HepG2 (cell line): Measurements from ENCODE around the gene GPD1. TPM values are rescaled to one million over a fixed set of nuclear protein-coding genes. Genes with fewer than 3 reads are reported as not detected.

Source experiments
- ATAC-seq: fragments of 200-7000 bp; cut with Tn5 transposase; 3 replicates; pipeline ENCODE4 v1.9.1; 2020; ENCODE audit warnings: mild to moderate bottlenecking, moderate library complexity
- BruUV-seq: library from RNA; stranded (reverse); fragments of 400-500 nt; replicated peaks from 2 replicates; lab custom pipeline; 2021; lab: Mats Ljungman, UMichigan
- CTCF ChIA-PET: fragments of 300-600 bp; formaldehyde crosslinking; extraction: SDS; loops from one replicate; lab custom pipeline; 2021; ENCODE audit warnings: low total read pairs, inconsistent platforms, low intra/inter-chr PET ratio; lab: Yijun Ruan, JAX
- POLR2A ChIA-PET: fragments of 350-600 bp; sonication (Branson Sonifier 250); formaldehyde crosslinking; loops from one replicate; lab custom pipeline; 2020; ENCODE audit warnings: antibody characterized with exemption, inconsistent platforms; lab: Yijun Ruan, JAX
- DNase-seq: peaks from one replicate; pipeline ENCODE4 v3.0.0-alpha.2; 2015; ENCODE audit warnings: low spot score
- FAIRE-seq: peaks from 3 replicates; lab custom pipeline; 2011; peaks lifted over from hg19 to GRCh38; lab: Jason Lieb, UNC
- H2AFZ ChIP-seq: one replicate; pipeline ENCODE4 v1.6.1; 2011; ENCODE audit warnings: low read length, inconsistent platforms
- H3K27ac ChIP-seq: fragments of 300-600 bp; 3 replicates; pipeline ENCODE4 v1.8.0; 2011; ENCODE audit warnings: mixed run types, mild to moderate bottlenecking, mixed read lengths, low read length, inconsistent platforms; ENCODE audit not compliant: insufficient read depth; ENCODE audit errors: extremely low read length
- H3K27me3 ChIP-seq, 2 experiments: fragments of 200-600 bp in 1 of 2; 2 replicates in 1 of 2; 3 replicates in 1 of 2; pipeline versions ENCODE4 v1.6.0 to v1.8.0; 2011; ENCODE audit warnings: low read length in 2 of 2, mild to moderate bottlenecking in 2 of 2, moderate library complexity in 2 of 2, inconsistent platforms in 1 of 2; ENCODE audit not compliant: insufficient read depth in 2 of 2, control insufficient read depth in 1 of 2
- H3K36me3 ChIP-seq, 2 experiments: fragments of 200-600 bp in 1 of 2; replicated peaks in 1 of 2; 2 replicates in 1 of 2; 3 replicates in 1 of 2; pipeline versions ENCODE4 v1.5.1 to v1.8.0; 2011; ENCODE audit warnings: low read length in 2 of 2, inconsistent platforms in 1 of 2; ENCODE audit not compliant: insufficient read depth in 2 of 2, control insufficient read depth in 1 of 2
- H3K4me1 ChIP-seq: 2 replicates; pipeline ENCODE4 v1.5.1; 2012; ENCODE audit warnings: low read length, inconsistent platforms; ENCODE audit not compliant: insufficient read depth
- H3K4me2 ChIP-seq: 2 replicates; pipeline ENCODE4 v1.6.0; 2011; ENCODE audit warnings: low read depth, low read length, inconsistent platforms
- H3K4me3 ChIP-seq, 3 experiments: fragments of 200-600 bp in 1 of 3; sonication (generic), shearing (Covaris generic) in 1 of 3; replicated peaks in 1 of 3; 2 replicates each; pipeline ENCODE4 v1.5.1; 2011 to 2016; ENCODE audit warnings: low read length in 3 of 3, inconsistent platforms in 2 of 3, low read depth in 2 of 3, mild to moderate bottlenecking in 2 of 3, control low read depth in 1 of 3, mixed read lengths in 1 of 3; ENCODE audit not compliant: insufficient read depth in 1 of 3
- H3K79me2 ChIP-seq: one replicate; pipeline ENCODE4 v1.6.1; 2011; ENCODE audit warnings: low read length, inconsistent platforms; ENCODE audit not compliant: insufficient read depth
- H3K9ac ChIP-seq: 2 replicates; pipeline ENCODE4 v1.6.0; 2011; ENCODE audit warnings: mild to moderate bottlenecking, low read depth, low read length, inconsistent platforms; ENCODE audit not compliant: insufficient read depth
- H3K9me3 ChIP-seq: 2 replicates; pipeline ENCODE4 v1.5.1; 2012; ENCODE audit warnings: mild to moderate bottlenecking, low read length
- H4K20me1 ChIP-seq: 2 replicates; pipeline ENCODE4 v1.6.0; 2011; ENCODE audit warnings: inconsistent platforms, mild to moderate bottlenecking, low read length, moderate library complexity; ENCODE audit not compliant: insufficient read depth
- CCDC6 ChIP-seq: sonication (generic); formaldehyde crosslinking; IDR thresholded peaks from 2 replicates; pipeline ENCODE4 v1.8.1; 2022; ENCODE audit warnings: mild to moderate bottlenecking, missing genetic modification reagents, moderate library complexity
- HOXA5 ChIP-seq: sonication (generic); formaldehyde crosslinking; IDR thresholded peaks from 2 replicates; pipeline ENCODE4 v1.4.0; 2020; ENCODE audit warnings: missing genetic modification reagents
- MAF1 ChIP-seq: sonication (generic); formaldehyde crosslinking; IDR thresholded peaks from 2 replicates; pipeline ENCODE4 v1.5.0; 2020; ENCODE audit warnings: missing genetic modification reagents, borderline replicate concordance
- PHF20 ChIP-seq: sonication (generic); formaldehyde crosslinking; IDR thresholded peaks from 2 replicates; pipeline ENCODE4 v1.5.0; 2020; ENCODE audit warnings: mild to moderate bottlenecking, missing genetic modification reagents
- PLRG1 ChIP-seq: fragments of 450-650 bp; conservative IDR thresholded peaks from 2 replicates; pipeline ENCODE4 v1.6.1; 2016
- RARA ChIP-seq: IDR thresholded peaks from 2 replicates; pipeline ENCODE4 v1.6.1; 2016; ENCODE audit warnings: missing genetic modification reagents, missing compliant biosample characterization
- SRSF1 ChIP-seq: fragments of 200-400 bp; formaldehyde crosslinking; optimal IDR thresholded peaks from 2 replicates; pipeline ENCODE3; 2017; ENCODE audit warnings: mild to moderate bottlenecking, low read depth, low read length, moderate library complexity
- YEATS2 ChIP-seq: sonication (generic); formaldehyde crosslinking; IDR thresholded peaks from 2 replicates; pipeline ENCODE4 v1.4.0; 2020; ENCODE audit warnings: missing genetic modification reagents, borderline replicate concordance
- ZNF780A ChIP-seq: sonication (generic); formaldehyde crosslinking; IDR thresholded peaks from 2 replicates; pipeline ENCODE4 v1.8.0; 2022; ENCODE audit warnings: mild to moderate bottlenecking, missing genetic modification reagents, moderate library complexity
- ZNF83 ChIP-seq: sonication (generic); formaldehyde crosslinking; IDR thresholded peaks from 2 replicates; pipeline ENCODE4 v1.4.0; 2020; ENCODE audit warnings: missing genetic modification reagents, mild to moderate bottlenecking, borderline replicate concordance
- WGBS: methylation state at CpG from one replicate; pipeline ENCODE4 v1.1.6; 2017; ENCODE audit warnings: low lambda C conversion rate; 5-methylcytosine and 5-hydroxymethylcytosine counted together
- in situ Hi-C: cut with HindIII; loops from 2 replicates; pipeline ENCODE4 v1.10.0; 2017; ENCODE audit warnings: low pct_unique_long_range_greater_than_20kb; ENCODE audit not compliant: extremely low pct_ligation_motif_present
- intact Hi-C: fragments of 100-400 bp; cut with micrococcal nuclease; formaldehyde crosslinking; loops from one replicate; pipeline ENCODE4 v1.10.0; 2022; ENCODE audit not compliant: unreplicated experiment
- polyA plus RNA-seq, 8 experiments: library from polyadenylated mRNA; depleted of rRNA in 3 of 8; stranded (reverse) in 7 of 8; unstranded in 1 of 8; fragments of >200 nt; fragmentation: Illumina TruSeq in 4 of 8; extraction: Trizol in 4 of 8; gene quantifications; 2 replicates each; pipeline versions ENCODE4 v1.2.1 to v1.2.3, GENCODE V29; 2011 to 2016; ENCODE audit warnings: low read depth in 4 of 8, missing spikeins in 1 of 8, mixed read lengths in 1 of 8; ENCODE audit not compliant: insufficient read depth in 1 of 8
- total RNA-seq, 5 experiments: library from RNA; depleted of rRNA; stranded (reverse); fragments of >200 nt; fragmentation: Illumina TruSeq; extraction: Trizol; gene quantifications; 2 replicates each; pipeline ENCODE4 v1.2.3, GENCODE V29; 2016; ENCODE audit warnings: low read depth in 1 of 5
- TF ChIP-seq, protein P1 (sequence below): sonication (generic); formaldehyde crosslinking; conservative IDR thresholded peaks from 2 replicates; pipeline ENCODE4 v1.4.0; 2020; ENCODE audit warnings: missing genetic modification reagents
- TF ChIP-seq, protein P2 (sequence below): sonication (generic); formaldehyde crosslinking; IDR thresholded peaks from 2 replicates; pipeline ENCODE4 v1.4.0; 2020; ENCODE audit warnings: mild to moderate bottlenecking, missing genetic modification reagents
- TF ChIP-seq, protein P3 (sequence below): sonication (generic); formaldehyde crosslinking; IDR thresholded peaks from 2 replicates; pipeline ENCODE4 v1.5.0; 2020; ENCODE audit warnings: missing genetic modification reagents

The GPD1 gene
- total and polyA plus RNA-seq, 2 of the 13 experiments (the other 11 are each of a cell fraction or from before 2014, with no cell fraction given) = 3.7 to 30.6 TPM

DNA sequence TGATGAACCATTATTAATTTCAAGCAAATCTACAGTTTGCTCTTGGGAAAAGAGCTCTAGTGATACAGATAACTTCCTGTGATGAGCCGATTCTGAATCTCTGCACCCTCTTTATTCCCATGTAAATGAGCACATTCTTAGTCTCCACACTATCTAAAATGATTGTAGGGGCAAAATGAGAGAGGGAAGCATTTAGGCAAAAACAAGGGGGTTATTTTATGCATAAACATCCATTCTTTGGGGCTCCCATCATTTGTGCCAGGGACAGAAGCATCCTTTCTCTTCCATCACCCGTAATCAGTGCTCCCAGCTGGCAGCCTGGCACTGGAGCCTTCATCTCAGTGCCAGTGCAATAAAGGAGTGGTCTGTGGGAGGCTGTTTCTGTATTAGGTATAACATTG lies 1.7 kb upstream of the GPD1 start:
- H3K27ac ChIP-seq = peak overlapping the region; percentile 73
- H4K20me1 ChIP-seq = no peaks in the 10 kb centered on the region
- no peak for TF ChIP-seq ZNF83
- 0 out of 2 replicates have a peak, but pooled peaks have one; percentile 16 for TF ChIP-seq CCDC6 (CRISPR knock-in tag)
- TF ChIP-seq PHF20 (CRISPR knock-in tag) = 0 out of 2 replicates have a peak, but pooled peaks have one; percentile 6
- peak; percentile 26; the same call in 1 of the 2 replicates for TF ChIP-seq ZNF780A (CRISPR knock-in tag)
- POLR2A ChIA-PET = interaction anchor here (1.6 to 4.6 kb wide), 4 partner anchors 10 to 20 kb away, joined by 7 to 93 read pairs (median 22); partner anchors contain the start of genes COX14 and SMARCD1
- BruUV-seq = no TSS peak
- DNase-seq (no peak), FAIRE-seq (no peak), ATAC-seq (no peak)
- CTCF ChIA-PET = interaction anchor here (1.5 kb wide), 1 partner anchor 10 kb away, joined by 3 read pairs; the partner anchor contains the start of gene COX14
- intact Hi-C loops (no loop called here), in situ Hi-C loops (no loop called here)
- WGBS = 98% methylated on average over 2 of the region's 2 CpGs
- no peak overlapping the region for H2AFZ ChIP-seq
- H3K9me3 ChIP-seq = no peaks in the 10 kb centered on the region
- peak overlapping the region; percentile 72; the same call in 1 of the 2 replicates for H3K9ac ChIP-seq
- peaks cover 8 to 29% of the 10 kb centered on the region in 2 experiments for H3K36me3 ChIP-seq
- H3K4me1 ChIP-seq = peaks cover 51% of the 10 kb centered on the region
- H3K27me3 ChIP-seq = no peaks in the 10 kb centered on the region
- H3K4me3 ChIP-seq = no peak overlapping the region
- no peaks in the 10 kb centered on the region for H3K79me2 ChIP-seq
- H3K4me2 ChIP-seq = no peak overlapping the region

DNA sequence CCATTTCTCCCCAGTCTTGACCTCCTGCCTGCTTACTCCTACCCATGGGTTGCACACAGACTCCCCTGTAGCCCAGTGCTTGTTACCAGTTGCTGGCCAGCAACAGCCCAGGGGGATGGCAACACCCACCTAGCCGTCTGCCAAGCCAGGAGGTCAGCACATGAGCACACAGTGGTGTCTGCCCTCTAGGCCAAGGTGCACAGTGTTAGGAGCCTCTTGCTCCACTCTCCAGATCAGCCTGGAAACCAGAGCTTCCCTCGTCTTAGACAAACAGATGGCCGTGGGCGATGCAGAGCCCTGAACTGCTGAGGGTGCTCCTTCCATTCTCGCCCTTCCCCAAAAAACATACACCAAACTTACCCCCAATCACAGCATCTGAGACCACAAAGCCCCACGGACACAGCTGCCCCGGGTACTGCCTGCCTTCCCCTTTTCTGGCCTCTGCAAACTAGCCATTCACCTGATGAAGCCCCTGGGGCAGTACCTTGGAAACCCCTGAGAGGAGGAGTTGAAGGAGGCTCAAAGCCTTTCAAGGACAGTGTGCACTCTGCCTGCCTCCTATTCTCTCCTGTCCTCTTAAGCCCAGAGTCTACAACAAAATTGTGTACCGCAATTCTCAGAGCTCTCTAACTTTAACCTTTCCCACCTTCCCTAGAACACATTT lies 1.0 kb upstream of the GPD1 start:
- FAIRE-seq (peak; percentile 74), ATAC-seq (peak; percentile 58), DNase-seq (no peak)
- peak overlapping the region; percentile 96 for H3K4me2 ChIP-seq
- ChIA-PET CTCF (no interaction called here), POLR2A (interaction anchor here (1.1 to 4.6 kb wide), 6 partner anchors 8 to 298 kb away, joined by 3 to 93 read pairs (median 18); partner anchors contain the start of genes COX14, LARP4 and SMARCD1)
- intact Hi-C loops = no loop called here
- no peaks in the 10 kb centered on the region for H3K9me3 ChIP-seq
- H3K4me1 ChIP-seq = peaks cover 58% of the 10 kb centered on the region
- no peaks in the 10 kb centered on the region for H3K27me3 ChIP-seq
- H3K4me3 ChIP-seq = peak overlapping the region in 1 of 3 experiments; percentile 13; a peak in 1 of 6 replicates
- no peak overlapping the region for H2AFZ ChIP-seq
- H3K36me3 ChIP-seq = peaks cover 8 to 27% of the 10 kb centered on the region in 2 experiments
- 32% methylated on average over 3 of the region's 8 CpGs for WGBS
- peak overlapping the region; percentile 73 for H3K27ac ChIP-seq
- H3K9ac ChIP-seq = peak overlapping the region; percentile 72
- in situ Hi-C loops = no loop called here
- H4K20me1 ChIP-seq = no peaks in the 10 kb centered on the region
- H3K79me2 ChIP-seq = no peaks in the 10 kb centered on the region
- no TSS peak for BruUV-seq
- TF ChIP-seq, protein P1, sequence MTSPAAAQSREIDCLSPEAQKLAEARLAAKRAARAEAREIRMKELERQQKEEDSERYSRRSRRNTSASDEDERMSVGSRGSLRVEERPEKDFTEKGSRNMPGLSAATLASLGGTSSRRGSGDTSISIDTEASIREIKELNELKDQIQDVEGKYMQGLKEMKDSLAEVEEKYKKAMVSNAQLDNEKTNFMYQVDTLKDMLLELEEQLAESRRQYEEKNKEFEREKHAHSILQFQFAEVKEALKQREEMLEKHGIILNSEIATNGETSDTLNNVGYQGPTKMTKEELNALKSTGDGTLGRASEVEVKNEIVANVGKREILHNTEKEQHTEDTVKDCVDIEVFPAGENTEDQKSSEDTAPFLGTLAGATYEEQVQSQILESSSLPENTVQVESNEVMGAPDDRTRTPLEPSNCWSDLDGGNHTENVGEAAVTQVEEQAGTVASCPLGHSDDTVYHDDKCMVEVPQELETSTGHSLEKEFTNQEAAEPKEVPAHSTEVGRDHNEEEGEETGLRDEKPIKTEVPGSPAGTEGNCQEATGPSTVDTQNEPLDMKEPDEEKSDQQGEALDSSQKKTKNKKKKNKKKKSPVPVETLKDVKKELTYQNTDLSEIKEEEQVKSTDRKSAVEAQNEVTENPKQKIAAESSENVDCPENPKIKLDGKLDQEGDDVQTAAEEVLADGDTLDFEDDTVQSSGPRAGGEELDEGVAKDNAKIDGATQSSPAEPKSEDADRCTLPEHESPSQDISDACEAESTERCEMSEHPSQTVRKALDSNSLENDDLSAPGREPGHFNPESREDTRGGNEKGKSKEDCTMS (CRISPR knock-in tag) = no peak
- TF ChIP-seq YEATS2 (CRISPR knock-in tag) = no peak
- TF ChIP-seq MAF1 = no peak
- 0 out of 2 replicates have a peak, but pooled peaks have one; percentile 58 for TF ChIP-seq HOXA5 (CRISPR knock-in tag)
- TF ChIP-seq, protein P2, sequence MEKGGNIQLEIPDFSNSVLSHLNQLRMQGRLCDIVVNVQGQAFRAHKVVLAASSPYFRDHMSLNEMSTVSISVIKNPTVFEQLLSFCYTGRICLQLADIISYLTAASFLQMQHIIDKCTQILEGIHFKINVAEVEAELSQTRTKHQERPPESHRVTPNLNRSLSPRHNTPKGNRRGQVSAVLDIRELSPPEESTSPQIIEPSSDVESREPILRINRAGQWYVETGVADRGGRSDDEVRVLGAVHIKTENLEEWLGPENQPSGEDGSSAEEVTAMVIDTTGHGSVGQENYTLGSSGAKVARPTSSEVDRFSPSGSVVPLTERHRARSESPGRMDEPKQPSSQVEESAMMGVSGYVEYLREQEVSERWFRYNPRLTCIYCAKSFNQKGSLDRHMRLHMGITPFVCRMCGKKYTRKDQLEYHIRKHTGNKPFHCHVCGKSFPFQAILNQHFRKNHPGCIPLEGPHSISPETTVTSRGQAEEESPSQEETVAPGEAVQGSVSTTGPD = no peak
- TF ChIP-seq PLRG1 = no peak
- peak; percentile 67 for TF ChIP-seq RARA
- TF ChIP-seq, protein P3, sequence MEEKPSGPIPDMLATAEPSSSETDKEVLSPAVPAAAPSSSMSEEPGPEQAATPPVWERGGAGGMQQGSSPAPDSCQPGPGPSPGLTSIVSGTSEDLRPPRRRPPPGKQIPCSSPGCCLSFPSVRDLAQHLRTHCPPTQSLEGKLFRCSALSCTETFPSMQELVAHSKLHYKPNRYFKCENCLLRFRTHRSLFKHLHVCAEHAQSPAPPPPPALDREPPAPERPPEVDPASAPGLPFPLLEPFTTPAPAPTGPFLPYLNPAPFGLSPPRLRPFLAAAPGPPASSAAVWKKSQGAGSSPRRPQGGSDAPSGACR (CRISPR knock-in tag) = peak; percentile 43; the same call in 1 of the 2 replicates
- no peak for TF ChIP-seq SRSF1
